K562 (cell line): ENCODE measurements around the gene ATP13A2. TPM values are rescaled to one million over a fixed set of nuclear protein-coding genes. Genes with fewer than 3 reads are reported as not detected.

ENCODE experiments used
- CBX2 ChIP-seq: fragments of 200-600 bp; sonication (generic); IDR thresholded peaks from one replicate; pipeline ENCODE4 v1.6.1; 2012; ENCODE audit warnings: mild to moderate bottlenecking, low read length, inconsistent platforms; ENCODE audit not compliant: insufficient read depth, poor library complexity, severe bottlenecking
- CREB1 ChIP-seq, 2 experiments: sonication (generic) in 1 of 2; formaldehyde crosslinking in 1 of 2; IDR thresholded peaks; 2 replicates each; pipeline versions ENCODE4 v1.6.1 to v1.8.0; 2012 to 2022; ENCODE audit warnings: inconsistent platforms in 1 of 2, mild to moderate bottlenecking in 1 of 2, missing genetic modification reagents in 1 of 2, moderate library complexity in 1 of 2
- GABPB2 ChIP-seq: fragments of 250-450 bp; sonication (Bioruptor Pico); conservative IDR thresholded peaks from 2 replicates; pipeline ENCODE4 v1.5.1; 2021; ENCODE audit warnings: mild to moderate bottlenecking
- GATA2 ChIP-seq: sonication (generic); formaldehyde crosslinking; IDR thresholded peaks from 2 replicates; pipeline ENCODE4 v1.4.0; 2020; ENCODE audit warnings: mild to moderate bottlenecking, missing genetic modification reagents
- HDAC1 ChIP-seq, 2 experiments: fragments of 450-650 bp; IDR thresholded peaks; 2 replicates each; pipeline ENCODE4 v1.6.1; 2016 to 2017; ENCODE audit warnings: inconsistent platforms in 1 of 2, mild to moderate bottlenecking in 1 of 2, moderate library complexity in 1 of 2
- MEF2A ChIP-seq: IDR thresholded peaks from 2 replicates; pipeline ENCODE4 v1.6.1; 2011; ENCODE audit warnings: low read depth, mild to moderate bottlenecking, low read length, moderate library complexity; ENCODE audit not compliant: control insufficient read depth
- NRF1 ChIP-seq, 2 experiments: fragments of 450-650 bp; IDR thresholded peaks in 1 of 2; conservative IDR thresholded peaks in 1 of 2; 2 replicates each; pipeline ENCODE4 v1.6.1; 2014; ENCODE audit warnings: mild to moderate bottlenecking in 2 of 2
- PCBP1 ChIP-seq: fragments of 200-400 bp; formaldehyde crosslinking; IDR thresholded peaks from 2 replicates; pipeline ENCODE4 v1.6.1; 2018; ENCODE audit warnings: mild to moderate bottlenecking, low read depth, low read length; ENCODE audit not compliant: poor library complexity, severe bottlenecking
- PCBP2 ChIP-seq: fragments of 200-400 bp; formaldehyde crosslinking; IDR thresholded peaks from 2 replicates; pipeline ENCODE4 v1.6.1; 2018; ENCODE audit warnings: low read length, low read depth, mild to moderate bottlenecking, moderate library complexity; ENCODE audit not compliant: poor library complexity, severe bottlenecking
- PHB ChIP-seq: fragments of 250-450 bp; sonication (Bioruptor Pico); IDR thresholded peaks from 2 replicates; pipeline ENCODE4 v1.5.0; 2021
- SUPT5H ChIP-seq: fragments of 450-650 bp; IDR thresholded peaks from 2 replicates; pipeline ENCODE4 v1.6.1; 2016
- ZNF140 ChIP-seq: fragments of 250-450 bp; sonication (Bioruptor Pico); IDR thresholded peaks from 2 replicates; pipeline ENCODE4 v1.8.0; 2021; ENCODE audit warnings: moderate library complexity, mild to moderate bottlenecking, inconsistent platforms
- ZNF197 ChIP-seq: fragments of 200-800 bp; sonication (Bioruptor generic); IDR thresholded peaks from 2 replicates; pipeline ENCODE4 v1.6.1; 2016; ENCODE audit warnings: low read depth, missing genetic modification characterization, missing compliant biosample characterization
- ZNF584 ChIP-seq: fragments of 200-800 bp; sonication (Bioruptor generic); IDR thresholded peaks from 2 replicates; pipeline ENCODE4 v1.6.1; 2016; ENCODE audit warnings: low read depth, mild to moderate bottlenecking, missing genetic modification characterization, missing compliant biosample characterization
- ZNF586 ChIP-seq: fragments of 450-650 bp; formaldehyde crosslinking; conservative IDR thresholded peaks from 2 replicates; pipeline ENCODE4 v1.4.0; 2020; ENCODE audit warnings: mild to moderate bottlenecking, moderate library complexity
- ZNF707 ChIP-seq: fragments of 250-450 bp; sonication (Bioruptor Pico); conservative IDR thresholded peaks from 2 replicates; pipeline ENCODE4 v1.8.0; 2022; ENCODE audit warnings: inconsistent platforms, mild to moderate bottlenecking, moderate library complexity
- ZNF77 ChIP-seq: fragments of 250-450 bp; sonication (Bioruptor Pico); IDR thresholded peaks from 2 replicates; pipeline ENCODE4 v1.5.0; 2020
- polyA plus RNA-seq, 8 experiments: library from polyadenylated mRNA; depleted of rRNA in 4 of 8; stranded (reverse) in 5 of 8; unstranded in 3 of 8; fragments of >200 nt; fragmentation: Nextera tagmentation in 2 of 8; fragmentation: Illumina TruSeq in 1 of 8; extraction: Ambion mirVana in 2 of 8; extraction: Trizol in 1 of 8; gene quantifications; 2 replicates each; pipeline versions ENCODE4 v1.2.1 to v1.2.3, GENCODE V29; 2011 to 2014; ENCODE audit warnings: inconsistent platforms in 1 of 8, missing spikeins in 1 of 8
- total RNA-seq, 7 experiments: library from RNA; depleted of rRNA in 6 of 7; stranded (reverse); fragments of >200 nt in 6 of 7; fragmentation: Illumina TruSeq in 2 of 7; extraction: Trizol in 2 of 7; gene quantifications; 2 replicates each; pipeline versions ENCODE4 v1.2.1 to v1.2.3, GENCODE V29; 2011 to 2021; ENCODE audit warnings: low replicate concordance in 1 of 7
- TF ChIP-seq, protein P1 (sequence below): fragments of 450-650 bp; IDR thresholded peaks from one replicate; pipeline ENCODE4 v1.6.1; 2018; ENCODE audit warnings: mild to moderate bottlenecking, moderate library complexity; ENCODE audit not compliant: partially characterized antibody
- TF ChIP-seq, protein P2 (sequence below): sonication (generic); formaldehyde crosslinking; IDR thresholded peaks from 2 replicates; pipeline ENCODE4 v1.8.0; 2022; ENCODE audit warnings: mild to moderate bottlenecking, missing genetic modification reagents, borderline replicate concordance
- TF ChIP-seq, protein P3 (sequence below): IDR thresholded peaks from 3 replicates; pipeline ENCODE4 v1.6.1; 2011; ENCODE audit warnings: borderline replicate concordance, mild to moderate bottlenecking, moderate library complexity; ENCODE audit not compliant: insufficient read length; ENCODE audit errors: extremely low read depth

ATP13A2 gene
- total and polyA plus RNA-seq, 9 of the 15 experiments (the other 6 are each of a cell fraction or from before 2014, with no cell fraction given), result 0.36 to 56.3 (median 16.3) TPM

DNA sequence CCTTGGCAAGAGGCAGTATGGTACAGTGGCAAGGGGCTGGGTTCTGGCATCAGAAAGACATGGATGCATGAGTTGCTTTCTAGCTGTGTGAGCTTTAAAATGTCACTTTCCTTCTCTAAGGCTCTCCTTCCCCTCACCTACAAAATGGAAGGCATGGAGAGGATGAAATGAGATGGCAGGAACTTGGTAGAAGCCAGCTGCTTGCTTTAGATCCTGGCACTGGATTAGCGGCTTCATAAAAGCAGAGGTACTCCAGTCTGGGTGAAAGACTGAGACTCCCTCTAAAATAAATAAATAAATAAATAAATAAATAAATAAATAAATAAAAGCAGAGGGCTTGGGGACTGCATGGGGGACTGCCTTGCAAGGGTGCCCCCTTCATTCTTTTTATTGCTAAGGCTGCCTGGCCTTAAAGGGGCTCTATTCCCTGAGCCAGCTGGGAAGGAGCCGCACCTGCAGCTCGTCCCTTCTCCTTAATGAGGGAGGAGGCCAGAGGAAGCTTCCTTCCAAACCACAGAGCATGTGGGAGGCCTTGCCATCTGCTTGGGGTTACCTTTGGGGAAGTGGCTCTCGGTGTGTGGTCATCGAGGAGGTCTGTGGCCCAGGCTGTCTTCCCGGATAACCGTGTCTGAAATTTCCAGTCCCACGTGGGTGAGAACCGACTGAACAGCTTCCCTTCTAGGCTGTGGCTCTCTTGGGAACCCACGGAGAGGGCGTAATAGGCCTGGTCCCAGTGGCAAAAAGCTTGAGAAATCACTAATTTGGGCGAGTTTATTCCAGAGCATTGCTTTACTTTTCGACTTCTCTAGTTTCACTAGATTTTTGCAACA lies 2.0 kb upstream of the ATP13A2 start (continued):
- TF ChIP-seq MEF2A (no peak), ZNF586 (no peak), ZNF140 (no peak), CREB1 (IDR thresholded peaks at IDR 0.05) (no peak), CREB1 (CRISPR knock-in tag; IDR thresholded peaks at IDR 0.05) (no peak), ZNF584 (0 out of 2 replicates have a peak, but pooled peaks have one; percentile 24), CBX2 (no peak), ZNF77 (CRISPR knock-in tag) (no peak), HDAC1 (IDR thresholded peaks at IDR 0.05) (0 out of 4 replicates have a peak, but pooled peaks of 1 of the 2 experiments have one; percentile 16), PCBP1 (no peak), GATA2 (peak; percentile 26; the same call in 1 of the 2 replicates), GABPB2 (CRISPR knock-in tag) (no peak), SUPT5H (no peak), ZNF707 (no peak), ZNF197 (CRISPR knock-in tag) (no peak), NRF1 (conservative IDR thresholded peaks at IDR 0.05 in 1 of 2, IDR thresholded peaks at IDR 0.05 in 1 of 2) (no peak), PCBP2 (no peak), PHB (CRISPR knock-in tag) (no peak)
- TF ChIP-seq, protein P1, sequence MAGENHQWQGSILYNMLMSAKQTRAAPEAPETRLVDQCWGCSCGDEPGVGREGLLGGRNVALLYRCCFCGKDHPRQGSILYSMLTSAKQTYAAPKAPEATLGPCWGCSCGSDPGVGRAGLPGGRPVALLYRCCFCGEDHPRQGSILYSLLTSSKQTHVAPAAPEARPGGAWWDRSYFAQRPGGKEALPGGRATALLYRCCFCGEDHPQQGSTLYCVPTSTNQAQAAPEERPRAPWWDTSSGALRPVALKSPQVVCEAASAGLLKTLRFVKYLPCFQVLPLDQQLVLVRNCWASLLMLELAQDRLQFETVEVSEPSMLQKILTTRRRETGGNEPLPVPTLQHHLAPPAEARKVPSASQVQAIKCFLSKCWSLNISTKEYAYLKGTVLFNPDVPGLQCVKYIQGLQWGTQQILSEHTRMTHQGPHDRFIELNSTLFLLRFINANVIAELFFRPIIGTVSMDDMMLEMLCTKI, result no peak
- TF ChIP-seq, protein P2, sequence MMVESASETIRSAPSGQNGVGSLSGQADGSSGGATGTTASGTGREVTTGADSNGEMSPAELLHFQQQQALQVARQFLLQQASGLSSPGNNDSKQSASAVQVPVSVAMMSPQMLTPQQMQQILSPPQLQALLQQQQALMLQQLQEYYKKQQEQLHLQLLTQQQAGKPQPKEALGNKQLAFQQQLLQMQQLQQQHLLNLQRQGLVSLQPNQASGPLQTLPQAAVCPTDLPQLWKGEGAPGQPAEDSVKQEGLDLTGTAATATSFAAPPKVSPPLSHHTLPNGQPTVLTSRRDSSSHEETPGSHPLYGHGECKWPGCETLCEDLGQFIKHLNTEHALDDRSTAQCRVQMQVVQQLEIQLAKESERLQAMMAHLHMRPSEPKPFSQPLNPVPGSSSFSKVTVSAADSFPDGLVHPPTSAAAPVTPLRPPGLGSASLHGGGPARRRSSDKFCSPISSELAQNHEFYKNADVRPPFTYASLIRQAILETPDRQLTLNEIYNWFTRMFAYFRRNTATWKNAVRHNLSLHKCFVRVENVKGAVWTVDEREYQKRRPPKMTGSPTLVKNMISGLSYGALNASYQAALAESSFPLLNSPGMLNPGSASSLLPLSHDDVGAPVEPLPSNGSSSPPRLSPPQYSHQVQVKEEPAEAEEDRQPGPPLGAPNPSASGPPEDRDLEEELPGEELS (CRISPR knock-in tag), result no peak
- TF ChIP-seq, protein P3, sequence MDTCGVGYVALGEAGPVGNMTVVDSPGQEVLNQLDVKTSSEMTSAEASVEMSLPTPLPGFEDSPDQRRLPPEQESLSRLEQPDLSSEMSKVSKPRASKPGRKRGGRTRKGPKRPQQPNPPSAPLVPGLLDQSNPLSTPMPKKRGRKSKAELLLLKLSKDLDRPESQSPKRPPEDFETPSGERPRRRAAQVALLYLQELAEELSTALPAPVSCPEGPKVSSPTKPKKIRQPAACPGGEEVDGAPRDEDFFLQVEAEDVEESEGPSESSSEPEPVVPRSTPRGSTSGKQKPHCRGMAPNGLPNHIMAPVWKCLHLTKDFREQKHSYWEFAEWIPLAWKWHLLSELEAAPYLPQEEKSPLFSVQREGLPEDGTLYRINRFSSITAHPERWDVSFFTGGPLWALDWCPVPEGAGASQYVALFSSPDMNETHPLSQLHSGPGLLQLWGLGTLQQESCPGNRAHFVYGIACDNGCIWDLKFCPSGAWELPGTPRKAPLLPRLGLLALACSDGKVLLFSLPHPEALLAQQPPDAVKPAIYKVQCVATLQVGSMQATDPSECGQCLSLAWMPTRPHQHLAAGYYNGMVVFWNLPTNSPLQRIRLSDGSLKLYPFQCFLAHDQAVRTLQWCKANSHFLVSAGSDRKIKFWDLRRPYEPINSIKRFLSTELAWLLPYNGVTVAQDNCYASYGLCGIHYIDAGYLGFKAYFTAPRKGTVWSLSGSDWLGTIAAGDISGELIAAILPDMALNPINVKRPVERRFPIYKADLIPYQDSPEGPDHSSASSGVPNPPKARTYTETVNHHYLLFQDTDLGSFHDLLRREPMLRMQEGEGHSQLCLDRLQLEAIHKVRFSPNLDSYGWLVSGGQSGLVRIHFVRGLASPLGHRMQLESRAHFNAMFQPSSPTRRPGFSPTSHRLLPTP, result no peak
